LHCN-M2 (cell line): Measurements from ENCODE around the gene DNAJC9. TPM values are rescaled to one million over a fixed set of nuclear protein-coding genes. Genes with fewer than 3 reads are reported as not detected.

Source experiments
- total RNA-seq: library from RNA; depleted of rRNA; stranded (reverse); fragments of >200 nt; gene quantifications from 2 replicates; pipeline ENCODE4 v1.2.3, GENCODE V29; 2014; rRNA removed

Gene DNAJC9
- total RNA-seq, 1 experiment from 2014 or later: 64.8 TPM

Other genes with a start within 250 kb of the DNAJC9 start
- gene P4HA1, start 150.4 kb downstream of the DNAJC9 start, total RNA-seq: 124 and 139 TPM in 2 replicates
- gene NUDT13, start 136.8 kb downstream of the DNAJC9 start, total RNA-seq: 2.9 TPM in 2 replicates
- gene ECD, start 79.2 kb downstream of the DNAJC9 start, total RNA-seq: 33.0 and 36.6 TPM in 2 replicates
- gene FAM149B1, start 79.1 kb downstream of the DNAJC9 start, total RNA-seq: 16.2 and 19.0 TPM in 2 replicates
- gene MRPS16, start 5.4 kb upstream of the DNAJC9 start, total RNA-seq: 83.9 and 92.9 TPM in 2 replicates
- gene CFAP70, start 111.6 kb upstream of the DNAJC9 start, total RNA-seq: 0.45 and 0.46 TPM in 2 replicates
- gene ANXA7, start 166.8 kb upstream of the DNAJC9 start, total RNA-seq: 155 and 159 TPM in 2 replicates
- gene MSS51, start 186.3 kb upstream of the DNAJC9 start, total RNA-seq: 1.4 and 2.5 TPM in 2 replicates
- gene PPP3CB, start 248.8 kb upstream of the DNAJC9 start, total RNA-seq: 23.3 and 35.7 TPM in 2 replicates